Measurements from ENCODE around the gene TNFRSF14.

The TNFRSF14 gene

DNA sequence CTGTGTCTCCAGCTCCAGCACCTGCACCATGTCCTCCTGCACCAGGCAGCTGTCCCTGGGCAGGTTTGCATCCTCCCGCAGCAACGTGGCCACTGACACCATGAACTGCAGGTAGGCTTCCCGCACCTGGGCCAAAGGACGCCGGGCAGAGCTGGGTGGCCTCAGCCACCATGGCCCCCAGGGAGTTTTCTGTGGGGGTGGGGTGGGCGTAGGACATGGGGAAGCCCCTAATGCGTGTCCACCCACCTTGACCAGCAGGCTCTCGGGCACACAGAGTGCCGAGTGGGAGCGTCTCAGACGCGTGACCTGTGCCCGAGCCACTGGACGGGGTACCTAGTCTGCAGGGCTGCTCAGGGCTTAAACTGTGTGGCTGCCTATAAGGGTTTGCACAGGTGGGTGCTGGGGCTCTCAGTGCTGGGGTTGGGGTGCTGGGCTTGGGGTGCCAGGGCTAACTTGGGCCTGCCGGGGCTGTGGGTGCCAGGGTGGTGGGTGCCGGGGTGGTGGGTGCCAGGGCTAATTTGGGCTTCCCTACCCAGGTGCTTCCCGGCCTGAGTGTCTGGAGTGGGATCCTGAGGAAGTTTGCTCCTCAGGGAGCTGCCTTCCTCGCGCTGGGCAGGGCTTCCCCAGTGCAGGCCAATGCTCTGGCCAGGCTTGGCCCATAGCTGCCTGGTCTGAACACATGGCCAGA, 48.1 kb downstream of the TNFRSF14 start:
- DNase-seq: no peak

- DNase-seq: no peak
Measured at GRCh38 chr1:2604844-2605508, 48.8 kb downstream of the TNFRSF14 start.

DNA sequence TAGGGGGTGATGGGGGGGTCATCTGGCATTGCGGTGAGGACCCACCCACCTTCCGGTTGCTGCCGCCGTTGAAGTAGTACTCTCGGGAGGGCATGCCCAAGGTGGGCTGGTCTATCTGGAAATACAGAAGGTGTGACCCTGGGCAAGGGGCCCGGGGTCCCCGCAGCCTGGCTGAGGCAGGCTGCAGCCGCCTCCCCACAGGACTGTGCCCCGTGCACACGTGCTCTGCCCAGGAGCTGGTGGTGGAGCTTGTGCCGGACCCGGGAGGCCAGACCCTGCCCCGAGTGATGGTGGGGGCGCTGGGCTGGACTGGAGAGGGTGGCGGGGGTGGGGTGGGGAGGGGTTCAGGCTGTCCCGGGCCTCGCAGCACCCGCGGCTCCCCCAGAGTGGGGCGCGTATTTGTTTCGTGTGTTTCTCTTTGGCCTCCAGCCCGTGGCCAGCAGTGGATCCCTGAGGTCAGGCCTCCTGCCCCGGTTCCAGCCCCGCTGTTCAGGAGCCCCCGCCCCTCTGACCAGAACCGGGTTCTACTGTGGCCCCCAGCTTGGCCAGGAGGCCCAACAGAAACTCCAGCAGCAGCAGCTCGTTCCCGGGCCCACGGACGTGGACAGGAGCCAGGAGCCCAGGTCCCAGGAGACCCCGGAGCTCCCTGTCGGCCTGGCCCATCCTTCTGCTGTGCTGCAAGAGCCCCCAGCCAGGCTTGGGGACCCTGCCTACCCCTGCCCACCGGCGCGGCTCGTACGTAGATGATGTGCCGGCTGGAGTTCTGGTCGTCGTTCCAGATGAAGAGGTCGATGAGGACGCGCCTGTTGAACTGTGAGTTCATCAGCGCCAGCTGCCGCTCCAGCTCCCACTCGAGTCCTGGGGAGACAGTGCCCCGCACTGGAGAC, 49.6 kb downstream of the TNFRSF14 start:
- no peak for DNase-seq

GRCh38 chr1:2606396-2606880, 50.3 kb downstream of the TNFRSF14 start:
- DNase-seq: no peak

- no peak for DNase-seq
Measured at GRCh38 chr1:2606881-2607621, 50.9 kb downstream of the TNFRSF14 start.

- DNase-seq: no peak
Measured at GRCh38 chr1:2607641-2608091, 51.5 kb downstream of the TNFRSF14 start.

GRCh38 chr1:2609319-2610035, 53.3 kb downstream of the TNFRSF14 start:
- DNase-seq: no peak

- DNase-seq: no peak
Measured at GRCh38 chr1:2610036-2610959, 54.1 kb downstream of the TNFRSF14 start.

DNA sequence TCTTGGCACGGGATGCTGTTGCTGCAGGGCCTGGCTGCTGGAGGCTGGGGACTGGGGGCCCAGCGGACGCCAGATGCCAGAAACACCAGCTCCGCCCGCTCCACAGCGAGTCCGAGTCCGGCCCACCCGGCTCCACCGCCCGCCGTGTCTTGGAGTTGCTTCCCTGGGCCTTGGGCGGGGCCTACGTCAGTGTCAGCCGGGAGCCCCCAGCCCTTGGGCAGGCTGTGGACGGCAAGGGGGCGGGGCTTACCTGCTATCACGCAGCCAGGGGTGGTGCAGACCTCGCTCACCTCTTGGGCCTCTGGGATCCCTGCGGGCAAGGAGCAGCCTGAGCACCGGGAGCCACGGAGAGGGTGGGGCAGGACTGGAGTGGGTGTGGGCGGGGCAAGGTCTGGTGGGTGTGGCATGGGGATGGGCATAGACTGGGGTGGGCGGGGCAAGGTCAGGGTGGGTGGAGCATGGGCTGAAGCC, 54.9 kb downstream of the TNFRSF14 start:
- no peak for DNase-seq

DNA sequence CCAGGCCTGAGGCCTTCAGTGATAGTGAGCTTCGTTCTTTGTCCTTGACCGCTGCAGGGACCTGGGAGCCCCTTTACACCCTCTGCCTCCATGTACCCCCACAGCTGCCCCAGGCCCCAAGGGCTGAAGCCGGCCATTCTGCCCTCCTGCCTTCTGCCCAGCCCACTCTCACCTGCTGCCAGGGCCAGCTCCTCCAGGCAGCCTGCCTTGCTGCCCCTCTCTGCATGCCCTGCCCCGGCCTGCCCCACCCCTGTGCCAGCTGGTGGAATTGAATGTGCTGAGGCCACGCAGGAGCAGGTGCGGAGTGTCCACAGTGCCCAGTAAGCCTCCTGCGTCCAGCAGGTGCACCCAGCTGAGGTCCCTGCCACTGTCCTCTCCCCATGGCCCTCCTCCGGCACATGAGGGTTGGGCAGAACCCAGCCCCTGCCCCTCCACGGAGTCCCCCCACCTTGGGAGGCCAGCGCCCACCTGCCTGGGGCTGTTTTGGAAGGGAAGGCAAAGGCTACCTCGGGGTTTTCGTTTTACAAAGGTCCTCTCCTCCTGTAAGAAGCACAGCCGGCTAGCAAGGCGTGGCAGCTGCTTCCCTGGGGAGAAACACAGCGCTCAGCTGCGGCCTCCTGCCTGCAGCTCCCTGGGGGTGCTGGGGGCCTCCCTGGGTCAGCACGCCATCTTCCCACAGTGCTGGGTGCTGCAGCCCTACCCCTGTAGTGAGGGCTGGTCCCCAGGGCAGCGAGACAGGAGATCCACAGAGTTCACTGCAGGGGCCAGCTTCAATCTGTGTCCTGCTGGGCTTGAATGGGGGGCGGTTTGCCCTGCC, 55.7 kb downstream of the TNFRSF14 start:
- no peak for DNase-seq

- no peak for DNase-seq
Measured at GRCh38 chr1:2612591-2613365, 56.6 kb downstream of the TNFRSF14 start.
